ENCODE results near the gene ANKRD18A. TPM values are rescaled to one million over a fixed set of nuclear protein-coding genes. Genes with fewer than 3 reads are reported as not detected.

The ANKRD18A gene
- total RNA-seq, 1 donor from 2014 or later: 7.1 TPM

GRCh38 chr9:38639577-38639940 is 19.2 kb upstream of the ANKRD18A start:
- no peaks in the 10 kb centered on the region for H3K36me3 Mint-ChIP-seq
- no peak for DNase-seq (ENCODE audit: extremely low spot score, unreplicated experiment)
- H3K4me3 Mint-ChIP-seq: no peak overlapping the region
- peaks cover 4% of the 10 kb centered on the region for H3K9me3 Mint-ChIP-seq
- peaks cover 8% of the 10 kb centered on the region for H3K27me3 Mint-ChIP-seq
- no peak overlapping the region for H3K27ac Mint-ChIP-seq
- no peak for TF ChIP-seq CTCF (conservative IDR thresholded peaks at IDR 0.05)
- peaks cover 10% of the 10 kb centered on the region for H3K4me1 Mint-ChIP-seq (ENCODE audit: unreplicated experiment)

DNA sequence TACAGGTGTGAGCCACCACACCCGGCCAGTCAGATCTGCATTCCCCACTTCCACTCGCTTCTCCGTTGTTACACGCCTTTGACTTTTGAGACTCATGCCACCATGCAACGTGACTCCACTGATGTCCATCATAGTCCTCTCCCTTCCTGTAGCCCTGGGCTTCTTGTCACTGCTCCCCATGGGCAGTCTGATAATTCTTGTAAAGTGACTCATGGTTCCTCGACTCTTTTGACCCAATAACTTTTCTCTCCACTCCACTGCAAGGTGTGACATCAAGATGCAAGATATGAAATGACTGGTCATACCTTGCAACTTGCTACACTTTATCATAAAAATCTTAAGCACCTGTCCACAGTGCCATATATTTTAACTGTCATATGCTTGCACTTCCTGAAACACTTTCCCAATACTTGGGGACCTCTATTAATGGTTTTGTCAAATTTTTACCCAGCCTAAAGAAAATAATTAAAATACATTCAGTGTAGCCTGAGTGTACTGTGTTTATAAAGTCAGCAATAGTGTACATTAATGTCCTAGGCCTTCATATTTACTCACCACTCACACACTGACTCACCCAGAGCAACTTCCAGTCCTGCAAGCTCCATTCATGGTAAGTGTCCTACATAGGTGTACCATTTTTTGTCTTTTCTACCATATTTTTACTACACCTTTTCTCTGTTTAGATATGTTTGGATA is 18.6 kb upstream of the ANKRD18A start:
- TF ChIP-seq CTCF (conservative IDR thresholded peaks at IDR 0.05): no peak
- Mint-ChIP-seq H3K36me3 (no peaks in the 10 kb centered on the region), H3K4me3 (no peak overlapping the region), H3K4me1 (ENCODE audit: unreplicated experiment) (peaks cover 6% of the 10 kb centered on the region), H3K27ac (peak overlapping the region; percentile 2), H3K27me3 (peaks cover 12% of the 10 kb centered on the region), H3K9me3 (peaks cover 4% of the 10 kb centered on the region)
- DNase-seq (ENCODE audit: extremely low spot score, unreplicated experiment): no peak

- no peak overlapping the region for H3K4me3 Mint-ChIP-seq
- H3K27ac Mint-ChIP-seq: no peak overlapping the region
- H3K4me1 Mint-ChIP-seq (ENCODE audit: unreplicated experiment): no peaks in the 10 kb centered on the region
- H3K9me3 Mint-ChIP-seq: peaks cover 4% of the 10 kb centered on the region
- H3K36me3 Mint-ChIP-seq: no peaks in the 10 kb centered on the region
- no peak for DNase-seq (ENCODE audit: extremely low spot score, unreplicated experiment)
- TF ChIP-seq CTCF (conservative IDR thresholded peaks at IDR 0.05): no peak
- H3K27me3 Mint-ChIP-seq: peaks cover 20% of the 10 kb centered on the region
These were observed 13.9 kb upstream of the ANKRD18A start for GRCh38 chr9:38634315-38634714.

GRCh38 chr9:38629511-38629910 is 9.1 kb upstream of the ANKRD18A start:
- Mint-ChIP-seq H3K9me3 (no peaks in the 10 kb centered on the region), H3K27me3 (peaks cover 34% of the 10 kb centered on the region), H3K4me3 (no peak overlapping the region), H3K27ac (no peak overlapping the region), H3K4me1 (ENCODE audit: unreplicated experiment) (no peaks in the 10 kb centered on the region), H3K36me3 (no peaks in the 10 kb centered on the region)
- TF ChIP-seq CTCF (conservative IDR thresholded peaks at IDR 0.05): no peak
- DNase-seq (ENCODE audit: extremely low spot score, unreplicated experiment): no peak

- Mint-ChIP-seq H3K4me3 (no peak overlapping the region), H3K4me1 (ENCODE audit: unreplicated experiment) (peaks cover 4% of the 10 kb centered on the region), H3K36me3 (no peaks in the 10 kb centered on the region), H3K27ac (no peak overlapping the region), H3K27me3 (peaks cover 45% of the 10 kb centered on the region), H3K9me3 (peaks cover 9% of the 10 kb centered on the region)
- DNase-seq (ENCODE audit: extremely low spot score, unreplicated experiment): no peak
- TF ChIP-seq CTCF (conservative IDR thresholded peaks at IDR 0.05): no peak
These were observed 5.6 kb upstream of the ANKRD18A start for GRCh38 chr9:38626006-38626405.

Measured in type B pancreatic cell (in vitro differentiated cells).